Omental fat pad (tissue), 4 donors: ENCODE data around the gene CXCR4. TPM values are rescaled to one million over a fixed set of nuclear protein-coding genes. Genes with fewer than 3 reads are reported as not detected.

Experiments
- ATAC-seq: fragments of 150-250 bp; one replicate; pipeline ENCODE4 v1.9.1; 2016; ENCODE audit warnings: mild to moderate bottlenecking, moderate library complexity; ENCODE audit not compliant: low FRiP score
- DNase-seq: peaks from one replicate; pipeline ENCODE4 v3.0.0-alpha.2; 2019; ENCODE audit warnings: low spot score
- CTCF ChIP-seq, 3 donors: fragments of 450-650 bp; IDR thresholded peaks; one replicate each; pipeline ENCODE4 v1.5.1; 2016 to 2017; ENCODE audit warnings: antibody characterized with exemption in 3 of 3, mild to moderate bottlenecking in 3 of 3, moderate library complexity in 2 of 3
- total RNA-seq, 4 donors: library from RNA; depleted of rRNA; stranded (reverse); fragments of >200 nt; gene quantifications; one replicate each; pipeline ENCODE4 v1.1.0, GENCODE V29; 2016

CXCR4 gene
- total RNA-seq, 4 donors from 2014 or later = 29.6 to 61.1 (median 37.8) TPM

DNA sequence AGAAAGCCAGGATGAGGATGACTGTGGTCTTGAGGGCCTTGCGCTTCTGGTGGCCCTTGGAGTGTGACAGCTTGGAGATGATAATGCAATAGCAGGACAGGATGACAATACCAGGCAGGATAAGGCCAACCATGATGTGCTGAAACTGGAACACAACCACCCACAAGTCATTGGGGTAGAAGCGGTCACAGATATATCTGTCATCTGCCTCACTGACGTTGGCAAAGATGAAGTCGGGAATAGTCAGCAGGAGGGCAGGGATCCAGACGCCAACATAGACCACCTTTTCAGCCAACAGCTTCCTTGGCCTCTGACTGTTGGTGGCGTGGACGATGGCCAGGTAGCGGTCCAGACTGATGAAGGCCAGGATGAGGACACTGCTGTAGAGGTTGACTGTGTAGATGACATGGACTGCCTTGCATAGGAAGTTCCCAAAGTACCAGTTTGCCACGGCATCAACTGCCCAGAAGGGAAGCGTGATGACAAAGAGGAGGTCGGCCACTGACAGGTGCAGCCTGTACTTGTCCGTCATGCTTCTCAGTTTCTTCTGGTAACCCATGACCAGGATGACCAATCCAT lies 2.7 kb downstream of the CXCR4 start:
- ATAC-seq (no peak), DNase-seq (no peak)
- no peak for TF ChIP-seq CTCF (IDR thresholded peaks at IDR 0.05)

- no peak for TF ChIP-seq CTCF (IDR thresholded peaks at IDR 0.05)
- DNase-seq (no peak), ATAC-seq (no peak)
These were observed 3.6 kb downstream of the CXCR4 start for GRCh38 chr2:136114382-136114781.

DNA sequence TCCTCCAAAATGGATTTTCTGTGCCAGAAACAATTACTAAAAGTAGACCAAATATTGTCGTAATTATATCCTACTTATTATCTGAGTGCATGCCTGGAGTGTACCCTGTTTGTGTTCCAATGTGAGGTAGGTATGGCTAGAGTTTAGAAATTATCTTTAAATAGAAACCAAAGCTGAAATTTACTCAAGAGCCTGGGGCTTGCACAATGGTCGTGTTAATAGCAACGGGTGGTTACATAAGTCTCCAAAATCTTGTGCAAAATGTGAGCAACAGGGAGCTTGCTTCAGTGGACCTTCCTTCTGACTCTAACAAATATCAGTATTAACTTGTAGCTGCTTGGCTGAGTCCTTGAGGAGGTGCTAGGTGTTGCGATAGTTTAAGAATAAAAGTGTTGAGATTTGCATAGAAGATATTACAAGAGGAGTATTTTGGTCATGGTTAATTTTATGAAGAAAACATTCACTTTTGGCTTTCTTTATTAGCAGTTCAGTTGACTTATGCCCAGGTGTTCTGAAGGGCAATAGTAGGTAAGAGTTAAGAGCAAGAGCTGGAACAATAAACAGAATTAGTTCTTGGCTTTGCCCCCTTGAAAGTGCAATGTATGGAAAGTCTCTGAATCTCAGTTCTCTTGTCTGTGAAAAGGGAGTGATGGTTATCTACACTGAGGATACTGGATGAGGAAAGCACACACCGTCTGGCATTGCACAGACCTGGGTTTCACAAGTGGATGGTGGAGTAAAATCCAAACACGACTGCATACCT lies 4.6 kb downstream of the CXCR4 start:
- ATAC-seq (no peak), DNase-seq (no peak)
- no peak for TF ChIP-seq CTCF (IDR thresholded peaks at IDR 0.05)

- no peak for TF ChIP-seq CTCF (IDR thresholded peaks at IDR 0.05)
- ATAC-seq (no peak), DNase-seq (no peak)
These were observed 5.4 kb downstream of the CXCR4 start for GRCh38 chr2:136112317-136113208.

DNA sequence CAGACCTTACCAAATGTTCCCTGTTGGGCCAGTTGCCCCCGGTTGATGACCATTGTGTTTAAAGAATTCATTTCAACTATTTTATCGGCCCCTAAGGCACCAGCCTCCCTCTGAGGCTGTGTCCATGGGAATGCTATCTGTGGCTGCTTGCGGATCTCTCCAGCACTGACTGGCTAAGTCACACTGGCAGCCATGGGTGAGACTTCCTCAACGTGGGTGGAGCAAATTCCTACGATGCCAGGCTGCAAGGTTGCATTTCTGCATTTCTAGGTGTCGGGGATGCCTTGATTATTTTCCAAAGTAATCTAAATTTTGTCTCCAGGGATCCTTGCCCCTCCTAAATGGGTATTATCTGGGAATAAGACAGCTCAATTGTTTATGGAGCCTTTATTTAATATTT lies 6.2 kb downstream of the CXCR4 start:
- TF ChIP-seq CTCF (IDR thresholded peaks at IDR 0.05) = no peak
- DNase-seq (no peak), ATAC-seq (no peak)

DNA sequence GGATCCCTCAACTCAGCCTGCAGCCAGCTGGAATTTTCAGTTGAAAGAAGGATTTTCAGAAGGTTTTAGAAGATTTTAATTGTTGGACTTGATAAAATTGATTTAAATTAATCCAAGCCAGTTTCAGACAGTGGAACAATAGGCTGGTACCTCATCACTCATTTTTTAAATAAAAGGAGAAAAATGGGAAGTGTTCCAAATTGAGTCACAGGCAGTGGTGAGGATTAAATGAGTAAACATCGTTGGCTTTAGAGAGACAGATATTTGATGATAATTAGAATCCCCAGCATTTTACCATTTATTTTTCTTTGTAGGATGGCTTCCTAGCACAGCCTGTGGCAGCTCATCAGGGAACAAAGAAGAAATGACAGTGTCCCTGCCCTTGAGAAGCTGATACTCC lies 7.4 kb downstream of the CXCR4 start:
- DNase-seq (no peak), ATAC-seq (no peak)
- no peak for TF ChIP-seq CTCF (IDR thresholded peaks at IDR 0.05)
